ENCODE measurements around the gene BCL10.

BCL10 gene

DNA sequence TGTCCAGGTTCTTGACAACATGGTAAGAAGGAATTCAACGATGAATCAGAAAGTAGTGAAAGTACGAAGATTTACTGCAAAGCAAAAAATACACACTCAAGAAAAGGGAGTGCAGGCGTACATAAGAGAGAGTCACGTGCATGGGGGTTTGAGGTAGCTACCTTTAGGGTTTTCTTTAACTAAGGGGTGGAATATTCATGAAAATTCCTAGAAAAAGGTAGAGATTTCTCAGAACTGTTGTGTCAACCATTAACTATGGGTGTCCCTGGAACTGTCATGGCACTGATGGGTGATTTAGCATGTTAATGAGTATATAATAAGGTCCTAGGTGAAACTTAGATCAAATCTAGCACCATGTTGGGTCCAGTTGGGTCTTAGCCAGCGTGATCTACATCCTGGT is 53.1 kb downstream of the BCL10 start:
- H3K27me3 ChIP-seq (ENCODE audit: insufficient read depth, low read length): no peaks in the 10 kb centered on the region
- H3K4me1 ChIP-seq (ENCODE audit: control insufficient read depth, insufficient read depth, low read length, unreplicated experiment): no peaks in the 10 kb centered on the region
- H2AFZ ChIP-seq (ENCODE audit: low read length, unreplicated experiment): no peak overlapping the region
- no peak overlapping the region for H3K27ac ChIP-seq (ENCODE audit: low read depth, low read length)
- no peaks in the 10 kb centered on the region for H3K79me2 ChIP-seq (ENCODE audit: control insufficient read depth, insufficient read depth, low read length, unreplicated experiment)
- no peaks in the 10 kb centered on the region for H3K36me3 ChIP-seq (ENCODE audit: insufficient read depth, low read length)
- no peak overlapping the region for H3K4me3 ChIP-seq (ENCODE audit: low read depth, low read length)

DNA sequence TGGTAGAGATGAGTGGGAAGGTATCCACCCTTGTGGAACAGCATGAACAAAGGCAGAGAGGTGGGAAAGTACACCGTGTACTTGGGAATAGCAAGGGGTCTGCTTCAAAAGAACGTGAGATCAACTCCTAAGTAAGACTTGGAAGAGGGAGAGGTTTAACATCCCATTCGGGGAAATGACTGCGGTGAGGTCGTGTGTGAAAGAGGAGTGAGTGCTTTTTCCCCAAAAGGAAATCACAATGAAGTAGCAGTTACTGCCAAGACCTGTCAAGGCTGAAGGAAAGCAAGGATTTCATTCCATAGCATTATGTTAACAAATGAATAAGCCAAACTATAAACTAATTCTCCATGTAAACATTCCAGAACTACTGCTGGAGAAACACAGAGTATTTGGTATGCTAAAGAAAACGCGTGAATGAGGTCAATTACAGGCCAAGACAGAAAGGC is 55.7 kb downstream of the BCL10 start:
- H3K79me2 ChIP-seq (ENCODE audit: control insufficient read depth, insufficient read depth, low read length, unreplicated experiment): no peaks in the 10 kb centered on the region
- H3K4me1 ChIP-seq (ENCODE audit: control insufficient read depth, insufficient read depth, low read length, unreplicated experiment): no peaks in the 10 kb centered on the region

DNA sequence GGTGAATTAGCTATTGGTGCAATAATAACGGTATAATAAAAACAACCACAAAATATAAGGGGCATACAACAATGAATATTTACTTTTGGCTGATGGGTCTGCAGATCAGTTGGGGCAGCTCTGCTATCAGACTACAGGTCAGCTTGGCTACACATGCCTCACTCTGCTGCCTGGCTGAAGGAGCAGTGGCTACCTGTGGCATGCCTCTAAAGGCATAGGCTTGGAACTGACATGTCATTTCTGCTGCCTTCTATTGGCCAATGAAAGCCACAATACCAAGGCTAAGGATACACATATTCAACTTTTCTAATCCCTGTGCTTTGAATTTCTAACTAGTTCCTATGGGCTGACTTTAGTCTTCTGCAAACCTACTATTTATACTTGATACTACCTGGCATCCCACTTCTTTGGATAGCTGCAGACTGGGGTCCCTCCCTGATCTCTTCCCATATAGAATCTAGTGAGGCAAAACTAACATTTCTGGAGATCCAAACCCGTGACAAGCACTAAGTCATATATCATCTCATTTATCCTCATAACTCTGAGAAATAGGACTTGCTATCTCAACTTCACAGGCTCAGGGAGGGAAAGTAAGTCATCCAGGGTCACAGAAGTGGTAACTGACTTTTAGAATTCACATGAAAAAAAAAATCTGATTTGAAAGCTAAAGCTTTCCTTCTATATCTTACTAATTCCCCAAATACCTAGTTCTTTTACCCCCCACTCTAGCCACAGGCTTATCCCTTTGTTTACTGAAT is 56.4 kb downstream of the BCL10 start:
- Histone ChIP-seq H2AFZ (ENCODE audit: low read length, unreplicated experiment) (no peak overlapping the region), H3K79me2 (ENCODE audit: control insufficient read depth, insufficient read depth, low read length, unreplicated experiment) (no peaks in the 10 kb centered on the region), H3K36me3 (ENCODE audit: insufficient read depth, low read length) (no peaks in the 10 kb centered on the region), H3K4me3 (ENCODE audit: low read depth, low read length) (no peak overlapping the region), H3K27me3 (ENCODE audit: insufficient read depth, low read length) (no peaks in the 10 kb centered on the region), H3K4me1 (ENCODE audit: control insufficient read depth, insufficient read depth, low read length, unreplicated experiment) (no peaks in the 10 kb centered on the region), H3K27ac (ENCODE audit: low read depth, low read length) (no peak overlapping the region)

More for the DNA sequence above, 55.7 kb downstream of the BCL10 start:
- Histone ChIP-seq H2AFZ (ENCODE audit: low read length, unreplicated experiment) (no peak overlapping the region), H3K4me3 (ENCODE audit: low read depth, low read length) (no peak overlapping the region), H3K27ac (ENCODE audit: low read depth, low read length) (no peak overlapping the region), H3K27me3 (ENCODE audit: insufficient read depth, low read length) (no peaks in the 10 kb centered on the region), H3K36me3 (ENCODE audit: insufficient read depth, low read length) (no peaks in the 10 kb centered on the region)

DNA sequence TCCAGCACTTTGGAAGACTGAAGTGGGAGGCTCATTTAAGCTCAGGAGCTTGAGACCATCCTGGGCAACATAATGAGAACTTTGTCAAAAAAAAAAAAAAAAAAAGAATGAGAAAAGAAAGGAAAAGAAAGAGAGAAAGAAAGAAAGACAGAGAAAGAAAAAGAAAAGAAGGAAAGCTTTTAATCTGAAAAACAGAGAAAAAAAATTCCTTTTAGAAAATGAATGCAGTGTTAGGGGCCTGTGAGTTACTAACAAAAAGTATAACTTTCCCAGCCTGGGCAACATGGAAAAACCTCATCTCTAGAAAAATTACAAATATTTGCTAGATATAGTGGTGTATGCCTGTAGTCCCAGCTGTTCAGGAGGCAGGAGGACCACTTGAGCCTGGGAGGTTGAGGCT is 59.7 kb downstream of the BCL10 start:
- Histone ChIP-seq H2AFZ (ENCODE audit: low read length, unreplicated experiment) (no peak overlapping the region), H3K4me1 (ENCODE audit: control insufficient read depth, insufficient read depth, low read length, unreplicated experiment) (no peaks in the 10 kb centered on the region), H3K4me3 (ENCODE audit: low read depth, low read length) (no peak overlapping the region), H3K79me2 (ENCODE audit: control insufficient read depth, insufficient read depth, low read length, unreplicated experiment) (no peaks in the 10 kb centered on the region), H3K27me3 (ENCODE audit: insufficient read depth, low read length) (no peaks in the 10 kb centered on the region), H3K27ac (ENCODE audit: low read depth, low read length) (no peak overlapping the region), H3K36me3 (ENCODE audit: insufficient read depth, low read length) (no peaks in the 10 kb centered on the region)
